Activated gamma-delta T cell treated with anti-CD3 and anti-CD28 coated beads, Interleukin-2, amount 50 U/mL, for 16 hours (primary cell): ENCODE data around the gene BAG1.

ENCODE experiments used
- DNase-seq: peaks from one replicate; pipeline ENCODE4 v3.0.0-alpha.2; 2020; ENCODE audit warnings: low read depth

Gene BAG1

DNA sequence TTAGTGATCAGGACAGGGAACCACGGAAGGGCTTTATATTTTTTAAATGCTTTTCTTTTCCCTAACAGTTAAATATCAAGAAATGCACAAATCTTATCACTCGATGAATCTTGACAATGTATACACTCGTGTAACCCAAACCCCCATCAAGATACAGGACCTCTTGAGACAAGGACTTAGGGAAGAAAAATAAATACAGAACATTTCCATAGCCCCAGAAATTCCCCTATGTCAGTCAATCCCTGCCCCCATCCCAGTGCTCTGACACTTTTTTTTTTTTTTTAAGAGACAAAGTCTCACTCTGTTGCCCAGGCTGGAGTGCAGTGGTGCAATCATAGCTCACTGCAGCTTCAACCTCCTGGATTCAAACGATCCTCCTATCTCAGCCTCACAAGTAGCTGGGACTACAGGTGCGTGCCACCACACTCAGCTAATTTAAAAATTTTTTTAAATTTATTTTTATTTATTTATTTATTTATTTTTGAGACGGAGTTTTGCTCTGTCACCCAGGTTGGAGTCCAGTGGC lies 21.8 kb downstream of the BAG1 start:
- DNase-seq: no peak

GRCh38 chr9:33241298-33241697 lies 23.2 kb downstream of the BAG1 start:
- no peak for DNase-seq

DNA sequence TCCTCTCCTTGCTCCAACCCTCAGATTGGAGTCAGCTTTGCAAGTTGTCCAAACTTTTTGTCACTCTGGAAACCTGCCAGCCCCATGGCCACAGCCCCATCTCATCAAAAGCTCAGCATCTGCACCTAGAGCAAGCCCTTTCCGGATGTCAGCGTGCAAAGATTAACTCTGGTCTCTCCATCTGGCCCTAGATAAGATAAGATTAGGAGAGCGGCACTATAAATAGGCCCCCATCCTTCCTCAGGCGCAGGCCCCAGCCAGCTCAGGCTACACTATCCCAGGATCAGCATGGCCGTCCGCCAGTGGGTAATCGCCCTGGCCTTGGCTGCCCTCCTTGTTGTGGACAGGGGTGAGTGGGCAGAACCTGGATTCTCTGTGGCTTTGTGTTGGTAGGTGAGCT lies 24.6 kb downstream of the BAG1 start, which contains the start of gene SPINK4:
Gene SPINK4 (plus strand): TSS at position 247 of the 400 bp plus-strand sequence. CDS start 42 bp downstream, at position 289.
- DNase-seq: no peak

DNA sequence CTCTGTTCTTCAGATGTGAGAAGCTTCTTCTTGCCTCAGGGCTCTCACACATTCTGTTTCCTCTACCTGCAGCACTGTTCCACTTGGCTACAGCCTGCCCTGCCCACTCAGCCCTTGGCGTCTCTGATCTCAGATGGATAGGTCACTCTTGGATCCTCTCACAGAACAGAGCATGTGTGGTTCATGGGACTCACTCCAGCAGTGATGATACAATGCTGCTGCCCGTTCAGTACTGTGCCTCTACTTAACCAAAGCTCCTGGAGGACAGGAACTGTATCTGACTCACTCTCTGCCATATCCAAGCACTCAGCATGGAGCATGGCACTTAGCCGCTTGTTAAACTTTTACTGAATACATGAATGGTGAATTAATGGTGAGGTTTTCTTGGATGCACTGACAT lies 27.9 kb downstream of the BAG1 start:
- no peak for DNase-seq

DNA sequence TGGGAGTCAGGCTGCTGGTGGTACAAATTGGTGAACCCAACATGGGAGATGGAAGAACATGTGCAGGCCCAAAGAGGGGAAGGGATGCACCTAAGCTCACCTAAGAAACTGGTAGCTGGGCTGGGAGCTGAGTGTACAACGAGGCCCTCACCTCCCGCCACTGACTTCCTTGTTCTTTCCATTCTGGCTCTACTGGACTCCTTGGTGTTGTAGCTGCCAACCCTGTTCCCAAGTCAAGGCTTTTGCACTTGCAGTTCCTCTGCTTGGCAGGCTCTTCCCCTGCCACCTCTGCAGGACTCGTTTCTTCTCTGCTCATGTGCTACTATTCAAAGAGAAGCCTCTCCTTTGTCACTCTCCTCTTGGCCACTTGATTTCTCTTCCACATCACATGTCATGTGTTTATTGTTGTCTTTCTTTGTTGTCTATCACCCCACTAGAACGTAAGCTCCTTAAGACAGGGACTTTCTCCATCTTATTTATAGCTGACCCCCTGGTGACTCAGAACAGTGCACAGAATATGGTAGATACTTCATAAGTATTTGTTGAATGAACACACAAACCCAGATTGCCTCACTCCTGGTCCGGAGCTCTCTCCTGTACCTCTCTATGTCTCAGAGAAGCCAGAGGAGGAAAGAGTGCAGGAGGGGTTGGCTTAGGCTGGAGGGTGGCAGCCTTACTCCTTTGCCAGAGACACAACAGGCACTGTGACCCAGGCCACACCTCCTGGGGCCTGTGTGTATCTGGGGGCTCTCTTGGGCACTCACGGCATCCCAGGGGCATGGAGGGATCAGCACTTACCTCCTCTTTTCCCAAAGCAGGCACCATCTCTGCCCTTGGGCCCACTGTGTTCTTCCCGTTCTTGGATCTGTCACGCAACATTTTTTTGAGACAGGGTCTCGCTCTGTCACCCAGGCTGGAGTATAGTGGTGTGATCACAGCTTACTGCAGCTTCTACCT lies 29.7 kb downstream of the BAG1 start:
- DNase-seq: no peak

DNA sequence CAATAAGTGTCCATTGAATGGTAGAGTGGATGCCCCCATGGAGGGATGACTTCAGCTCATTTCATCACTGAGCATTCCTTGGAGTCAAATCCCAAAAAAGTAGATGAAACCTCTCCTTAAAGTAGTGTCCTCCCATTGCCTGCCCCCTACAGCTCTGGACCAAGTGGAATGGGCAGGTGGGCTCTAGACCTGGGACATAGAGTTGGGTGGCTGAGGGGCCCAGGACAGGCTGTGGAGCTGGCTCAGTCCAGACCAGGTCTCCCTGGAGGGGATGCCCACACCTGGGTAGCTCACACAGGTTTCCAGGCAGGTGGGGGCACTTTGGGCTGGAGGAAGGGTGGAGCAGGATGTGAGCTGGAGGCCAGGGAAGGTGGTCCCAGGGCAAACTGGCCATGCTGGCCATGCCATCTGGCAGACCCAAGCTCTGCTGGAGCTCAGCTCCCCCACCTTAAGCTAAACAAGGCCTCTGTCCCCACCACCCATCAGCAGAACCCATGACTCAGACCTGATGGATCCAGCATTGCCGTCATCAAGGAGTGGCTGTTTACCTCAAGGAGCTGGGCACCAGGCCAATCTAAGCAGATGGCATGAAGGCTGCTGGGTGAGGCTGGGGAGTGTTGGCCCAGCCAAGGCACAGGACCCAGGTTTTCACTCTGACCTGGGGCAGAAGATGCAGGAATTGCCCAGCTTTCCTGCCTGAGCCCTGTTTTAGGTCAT lies 30.7 kb downstream of the BAG1 start:
- no peak for DNase-seq

- no peak for DNase-seq
Measured at GRCh38 chr9:33232815-33233214, 31.7 kb downstream of the BAG1 start.

- DNase-seq: no peak
Measured at GRCh38 chr9:33231623-33231942, 32.9 kb downstream of the BAG1 start.

DNA sequence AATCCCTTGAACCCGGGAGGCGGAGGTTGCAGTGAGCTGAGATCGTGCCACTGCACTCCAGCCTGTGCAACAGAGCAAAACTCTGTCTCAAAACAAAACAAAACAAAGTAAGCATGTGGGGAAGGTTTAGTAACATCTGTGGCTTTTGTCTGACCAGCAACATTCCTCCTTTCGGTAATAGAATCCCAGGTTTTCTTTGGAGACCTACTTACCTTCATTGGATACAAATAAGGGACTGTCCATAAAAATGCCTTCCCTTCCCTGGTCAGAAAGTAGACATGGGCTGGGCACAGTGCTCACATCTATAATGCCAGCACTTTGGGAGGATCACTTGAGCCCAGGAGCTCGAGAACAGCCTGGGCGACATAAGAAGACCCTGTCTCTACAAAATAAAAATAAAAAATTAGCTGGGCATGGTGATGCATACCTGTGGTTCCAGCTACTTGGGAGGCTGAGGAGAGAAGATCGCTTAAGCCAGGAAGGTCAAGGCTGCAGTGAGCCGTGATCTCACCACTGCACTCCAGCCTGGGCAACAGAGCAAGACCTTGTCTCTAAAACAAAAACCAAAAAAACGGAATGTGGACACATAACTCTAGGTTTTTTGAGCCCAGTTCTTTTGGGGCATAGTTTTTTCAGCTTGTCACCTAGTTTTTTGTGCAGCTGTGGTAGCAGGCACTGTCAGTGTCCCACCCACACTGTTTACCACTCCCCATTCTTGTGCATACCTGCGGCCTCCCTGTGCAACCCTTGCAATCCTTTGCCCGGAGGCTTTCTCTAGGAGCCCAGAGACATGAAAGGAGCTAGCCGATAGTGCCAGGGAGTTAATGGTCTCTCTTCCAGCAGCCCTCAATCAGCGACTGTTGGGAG lies 33.5 kb downstream of the BAG1 start:
- DNase-seq: no peak

DNA sequence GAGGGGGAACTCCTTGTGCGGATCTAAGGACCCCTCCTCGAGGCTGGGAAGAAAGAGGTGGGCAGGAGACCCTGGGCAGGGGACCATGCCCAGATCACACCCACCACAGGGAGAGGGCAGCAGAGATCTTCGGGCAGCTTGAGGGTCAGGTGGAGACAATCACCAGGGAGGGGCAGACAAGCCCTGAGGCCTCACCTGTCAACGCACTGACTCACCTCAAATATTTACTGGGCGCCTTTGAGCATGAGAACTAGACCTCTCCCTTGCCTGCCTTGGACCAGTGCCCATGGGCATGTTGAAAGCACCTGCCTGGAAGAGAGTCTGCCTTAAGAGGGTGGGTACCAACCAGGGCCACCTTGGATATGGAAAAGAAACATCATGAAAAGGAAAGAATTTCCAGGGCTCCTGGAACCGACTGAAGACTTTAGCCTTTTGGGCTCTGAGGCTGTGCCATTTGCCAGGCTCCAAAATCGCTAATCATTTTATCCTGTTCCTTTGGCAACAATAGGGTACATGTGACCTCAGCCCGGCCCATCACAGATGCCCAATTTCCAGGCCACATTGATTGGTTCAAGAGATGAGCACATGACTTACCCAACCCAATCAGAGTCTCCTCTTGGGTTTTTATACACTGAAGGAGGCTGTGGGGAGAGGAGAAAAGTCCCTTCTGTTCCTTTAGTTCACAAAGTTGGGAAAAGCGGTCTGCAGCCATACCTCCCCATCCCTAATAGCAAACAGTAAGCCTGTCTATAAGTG lies 35.0 kb downstream of the BAG1 start:
- no peak for DNase-seq

- no peak for DNase-seq
Measured at GRCh38 chr9:33228606-33229005, 35.9 kb downstream of the BAG1 start.

DNA sequence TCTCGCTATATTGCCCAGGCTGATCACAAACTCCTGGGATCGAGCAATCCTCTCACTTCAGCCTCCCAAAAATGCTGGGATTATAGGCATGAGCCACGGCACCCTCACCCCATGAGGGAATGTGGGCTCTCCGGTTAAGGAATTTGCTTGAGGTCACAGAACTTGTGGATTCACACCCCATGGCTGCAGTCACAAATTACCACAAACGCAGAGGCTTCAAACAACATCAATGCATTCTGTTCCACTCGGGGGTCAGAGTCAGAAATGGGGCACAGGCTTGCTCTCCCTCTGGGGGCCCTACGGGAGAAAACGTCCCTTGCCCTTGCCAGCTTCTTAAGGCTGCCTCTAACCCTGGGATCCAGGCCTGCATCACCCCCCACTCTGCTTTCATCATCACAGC lies 36.8 kb downstream of the BAG1 start:
- DNase-seq: no peak

GRCh38 chr9:33227008-33227398 lies 37.5 kb downstream of the BAG1 start:
- DNase-seq: no peak

- DNase-seq: peak; percentile 67
Measured at GRCh38 chr9:33225319-33226147, 39.0 kb downstream of the BAG1 start.

DNA sequence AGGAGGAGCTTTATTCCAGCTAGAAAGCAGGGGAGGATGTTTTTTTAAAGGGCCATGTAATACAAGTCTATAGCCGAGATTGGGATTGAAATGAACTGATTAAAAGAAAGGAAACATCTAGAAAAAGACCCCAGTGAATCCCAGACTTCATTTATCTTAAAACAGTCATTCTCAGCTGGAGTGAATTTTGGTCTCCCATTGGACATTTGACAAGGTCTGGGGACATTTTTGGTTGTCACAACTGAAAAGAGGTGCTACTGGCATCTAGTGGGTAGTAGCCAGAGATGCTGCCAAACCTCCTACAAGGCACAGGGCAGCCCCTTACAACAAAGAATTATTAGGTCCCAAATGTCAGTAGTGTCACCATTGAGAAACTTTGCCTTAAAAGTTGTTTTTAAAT lies 40.8 kb downstream of the BAG1 start:
- DNase-seq: no peak

GRCh38 chr9:33222031-33222430 lies 42.5 kb downstream of the BAG1 start:
- DNase-seq: no peak

DNA sequence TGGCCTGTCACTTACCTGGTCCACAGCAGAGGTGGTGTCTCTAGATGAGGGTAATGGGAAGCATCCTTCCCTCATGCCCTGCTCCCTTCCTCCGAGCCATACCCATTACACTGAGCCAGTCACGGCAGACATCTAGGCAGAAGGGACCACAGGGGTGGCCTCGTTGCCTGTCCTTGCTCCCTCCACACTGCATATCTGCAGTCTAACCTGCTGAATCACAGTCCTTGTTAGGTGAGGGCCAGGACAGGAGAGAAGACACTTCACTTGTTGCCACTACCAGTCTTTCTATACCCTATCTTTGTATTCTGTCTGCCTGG lies 43.0 kb downstream of the BAG1 start:
- DNase-seq: no peak

- DNase-seq: no peak
Measured at GRCh38 chr9:33220681-33221567, 43.6 kb downstream of the BAG1 start.

DNA sequence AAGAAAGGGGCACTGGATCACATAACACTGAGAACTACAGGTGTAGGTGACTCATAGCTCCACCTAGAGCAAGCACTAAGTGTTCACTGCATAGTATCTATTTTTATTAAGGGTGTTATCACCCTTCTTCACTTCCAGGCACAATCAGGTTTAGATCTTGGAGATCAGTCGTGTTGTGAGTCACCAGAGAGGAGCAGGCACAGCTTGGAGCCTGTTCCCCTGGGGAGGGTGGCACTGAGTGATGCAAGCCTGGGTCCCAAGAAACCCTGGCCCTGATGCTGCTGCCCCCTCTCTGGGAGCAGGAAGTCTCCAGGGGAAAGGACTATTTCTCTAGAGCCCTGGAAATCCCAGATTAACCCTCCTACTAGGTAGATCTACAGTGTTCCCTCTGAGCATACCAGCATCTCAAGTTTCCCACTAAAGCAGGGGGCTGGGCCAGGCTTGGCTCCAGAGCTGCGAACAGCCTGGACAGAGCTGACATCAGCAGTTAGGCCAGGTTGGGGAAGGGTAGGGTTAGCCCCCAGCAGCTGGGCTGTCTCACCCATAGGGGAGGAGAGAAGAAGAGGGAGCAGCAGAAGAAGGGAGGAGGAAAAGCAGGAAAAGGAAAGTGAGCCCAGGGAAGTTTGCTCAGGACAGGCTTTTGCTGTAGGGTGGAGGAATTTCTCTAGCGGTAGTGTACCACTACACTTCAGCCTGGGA lies 52.7 kb downstream of the BAG1 start:
- DNase-seq: no peak
